H1 (cell line): ENCODE data around the gene PHF24. TPM values are rescaled to one million over a fixed set of nuclear protein-coding genes. Genes with fewer than 3 reads are reported as not detected.

ENCODE experiments used
- CTCF ChIA-PET: fragments of 300-600 bp; sonication (Branson Sonifier 250); formaldehyde crosslinking; loops from one replicate; lab custom pipeline; 2021; ENCODE audit not compliant: partially characterized antibody; lab: Charles Lee
- POLR2A ChIA-PET: fragments of 300-600 bp; sonication (Branson Sonifier 250); formaldehyde crosslinking; loops from one replicate; lab custom pipeline; 2021; ENCODE audit warnings: inconsistent platforms; ENCODE audit not compliant: partially characterized antibody; lab: Charles Lee
- DNase-seq, 2 experiments: peaks; one replicate each; pipeline versions ENCODE4 v3.0.0 to v3.0.0-alpha.2; 2010 to 2022; ENCODE audit warnings: low spot score in 2 of 2, low read depth in 1 of 2, mixed read lengths in 1 of 2
- FAIRE-seq: peaks from 2 replicates; lab custom pipeline; 2011; peaks lifted over from hg19 to GRCh38; lab: Jason Lieb, UNC
- H2AFZ ChIP-seq: 2 replicates; pipeline ENCODE4 v1.8.1; 2012; ENCODE audit warnings: low read length, inconsistent platforms
- H2AK5ac ChIP-seq: 2 replicates; pipeline ENCODE4 v1.6.1; 2013; ENCODE audit warnings: low read depth, low read length
- H2BK120ac ChIP-seq: replicated peaks from 2 replicates; pipeline ENCODE3; 2013; ENCODE audit warnings: low read depth, low read length, inconsistent platforms
- H2BK12ac ChIP-seq: 2 replicates; pipeline ENCODE4 v1.6.1; 2013; ENCODE audit warnings: low read depth, low read length
- H2BK15ac ChIP-seq: 2 replicates; pipeline ENCODE4 v1.6.1; 2013; ENCODE audit warnings: low read length
- H2BK20ac ChIP-seq: 2 replicates; pipeline ENCODE4 v1.6.1; 2013; ENCODE audit warnings: low read length
- H2BK5ac ChIP-seq: 2 replicates; pipeline ENCODE4 v1.6.1; 2013; ENCODE audit warnings: low read depth, low read length
- H3K14ac ChIP-seq: 2 replicates; pipeline ENCODE4 v1.6.1; 2013; ENCODE audit warnings: inconsistent platforms; ENCODE audit not compliant: insufficient read length
- H3K18ac ChIP-seq: 2 replicates; pipeline ENCODE4 v1.6.1; 2013; ENCODE audit warnings: low read length; ENCODE audit errors: extremely low read depth
- H3K23ac ChIP-seq: 2 replicates; pipeline ENCODE4 v1.6.1; 2013; ENCODE audit warnings: inconsistent platforms; ENCODE audit not compliant: insufficient read length
- H3K23me2 ChIP-seq: 2 replicates; pipeline ENCODE4 v1.6.1; 2013; ENCODE audit warnings: low read depth, low read length
- H3K27ac ChIP-seq: 2 replicates; pipeline ENCODE4 v1.6.1; 2011; ENCODE audit warnings: low read depth, low read length, inconsistent platforms
- H3K27me3 ChIP-seq, 4 experiments: replicated peaks in 1 of 4; 1 replicate in 1 of 4; 2 replicates in 3 of 4; pipeline versions ENCODE4 v1.6.1 to v1.8.1; 2011 to 2013; ENCODE audit warnings: low read length in 3 of 4, mild to moderate bottlenecking in 3 of 4, inconsistent platforms in 2 of 4, mixed read lengths in 2 of 4, moderate library complexity in 1 of 4; ENCODE audit not compliant: control insufficient read depth in 3 of 4, insufficient read depth in 3 of 4; ENCODE audit errors: extremely low read depth in 1 of 4
- H3K36me3 ChIP-seq, 4 experiments: 2 replicates each; pipeline versions ENCODE4 v1.6.1 to v1.8.1; 2011 to 2013; ENCODE audit warnings: mild to moderate bottlenecking in 4 of 4, low read length in 3 of 4, moderate library complexity in 2 of 4, control low read depth in 1 of 4, inconsistent platforms in 1 of 4; ENCODE audit not compliant: insufficient read depth in 4 of 4, control insufficient read depth in 2 of 4
- H3K4ac ChIP-seq: replicated peaks from 2 replicates; pipeline ENCODE3; 2013; ENCODE audit warnings: low read length, low read depth, mixed read lengths, inconsistent platforms; ENCODE audit not compliant: insufficient read length
- H3K4me1 ChIP-seq, 4 experiments: replicated peaks in 1 of 4; 1 replicate in 1 of 4; 2 replicates in 3 of 4; pipeline versions ENCODE4 v1.6.1 to v1.8.1; 2011 to 2013; ENCODE audit warnings: low read length in 3 of 4, inconsistent platforms in 2 of 4, mixed read lengths in 1 of 4; ENCODE audit not compliant: insufficient read depth in 4 of 4, control insufficient read depth in 3 of 4
- H3K4me2 ChIP-seq, 2 experiments: 2 replicates each; pipeline versions ENCODE4 v1.6.1 to v1.8.1; 2011 to 2013; ENCODE audit warnings: low read depth in 2 of 2, low read length in 2 of 2, control low read depth in 1 of 2, inconsistent platforms in 1 of 2, mild to moderate bottlenecking in 1 of 2; ENCODE audit not compliant: insufficient read depth in 1 of 2
- H3K4me3 ChIP-seq, 4 experiments: fragments of 200-600, 300-600 bp in 1 of 4; sonication (generic), shearing (Covaris generic), sonication (Bioruptor Twin) in 1 of 4; 2 replicates each; pipeline versions ENCODE4 v1.5.1 to v1.8.1; 2011 to 2016; ENCODE audit warnings: low read length in 4 of 4, low read depth in 3 of 4, control low read depth in 2 of 4, inconsistent platforms in 2 of 4, mild to moderate bottlenecking in 2 of 4, mixed read lengths in 1 of 4, moderate library complexity in 1 of 4; ENCODE audit not compliant: insufficient read depth in 2 of 4; ENCODE audit errors: extremely low read depth in 1 of 4
- H3K56ac ChIP-seq: replicated peaks from 2 replicates; pipeline ENCODE3; 2013; ENCODE audit warnings: low read depth, mild to moderate bottlenecking, mixed read lengths, low read length, inconsistent platforms; ENCODE audit not compliant: insufficient read length
- H3K79me1 ChIP-seq: 2 replicates; pipeline ENCODE4 v1.6.1; 2013; ENCODE audit warnings: low read depth, low read length, control low read depth
- H3K79me2 ChIP-seq, 2 experiments: 2 replicates each; pipeline versions ENCODE4 v1.6.1 to v1.8.1; 2012 to 2013; ENCODE audit warnings: low read length in 2 of 2, mild to moderate bottlenecking in 2 of 2, inconsistent platforms in 1 of 2; ENCODE audit not compliant: insufficient read depth in 2 of 2, control insufficient read depth in 1 of 2
- H3K9ac ChIP-seq, 4 experiments: replicated peaks in 1 of 4; 1 replicate in 1 of 4; 2 replicates in 3 of 4; pipeline versions ENCODE4 v1.6.1 to v1.8.1; 2011 to 2013; ENCODE audit warnings: low read depth in 3 of 4, low read length in 3 of 4, control low read depth in 2 of 4, mild to moderate bottlenecking in 2 of 4, moderate library complexity in 2 of 4, inconsistent platforms in 1 of 4; ENCODE audit errors: extremely low read depth in 1 of 4
- H3K9me3 ChIP-seq, 2 experiments: 2 replicates each; pipeline versions ENCODE4 v1.6.1 to v1.8.1; 2012 to 2013; ENCODE audit warnings: mild to moderate bottlenecking in 2 of 2, moderate library complexity in 2 of 2, control low read depth in 1 of 2, inconsistent platforms in 1 of 2, low read depth in 1 of 2, low read length in 1 of 2, mixed read lengths in 1 of 2; ENCODE audit not compliant: insufficient read depth in 2 of 2
- H4K20me1 ChIP-seq, 2 experiments: replicated peaks in 1 of 2; 2 replicates each; pipeline versions ENCODE3 to v1.8.1; 2011 to 2013; ENCODE audit warnings: inconsistent platforms in 2 of 2, low read length in 2 of 2, mild to moderate bottlenecking in 1 of 2; ENCODE audit not compliant: insufficient read depth in 2 of 2, control insufficient read depth in 1 of 2
- H4K5ac ChIP-seq: 2 replicates; pipeline ENCODE4 v1.6.1; 2013; ENCODE audit warnings: low read length, low read depth, mixed read lengths, inconsistent platforms; ENCODE audit not compliant: insufficient read length
- H4K8ac ChIP-seq: 2 replicates; pipeline ENCODE4 v1.8.0; 2013; ENCODE audit warnings: mild to moderate bottlenecking, moderate library complexity, low read length, inconsistent platforms; ENCODE audit not compliant: insufficient read depth; ENCODE audit errors: extremely low read depth
- H4K91ac ChIP-seq: replicated peaks from 2 replicates; pipeline ENCODE3; 2013; ENCODE audit warnings: low read length, mixed read lengths, inconsistent platforms; ENCODE audit not compliant: insufficient read length
- ATF2 ChIP-seq: IDR thresholded peaks from 2 replicates; pipeline ENCODE4 v1.6.1; 2012; ENCODE audit warnings: low read length, inconsistent platforms
- GABPA ChIP-seq: IDR thresholded peaks from 2 replicates; pipeline ENCODE4 v1.6.1; 2011; ENCODE audit warnings: mild to moderate bottlenecking, low read length, moderate library complexity, borderline replicate concordance; ENCODE audit not compliant: insufficient read depth
- GTF2F1 ChIP-seq: IDR thresholded peaks from 2 replicates; pipeline ENCODE4 v1.6.1; 2012; ENCODE audit warnings: low read depth, low read length, improper control_type of control experiment, borderline replicate concordance
- HDAC2 ChIP-seq, 2 experiments: fragments of 300-600 bp in 1 of 2; sonication (generic) in 1 of 2; IDR thresholded peaks; 2 replicates each; pipeline ENCODE4 v1.6.1; 2011 to 2012; ENCODE audit warnings: low read depth in 2 of 2, low read length in 2 of 2, mild to moderate bottlenecking in 2 of 2, moderate library complexity in 2 of 2, borderline replicate concordance in 1 of 2, inconsistent platforms in 1 of 2
- KDM5A ChIP-seq: fragments of 200-600 bp; IDR thresholded peaks from 2 replicates; pipeline ENCODE4 v1.7.1; 2012; ENCODE audit warnings: mild to moderate bottlenecking, low read length, inconsistent platforms, mixed read lengths
- POLR2A ChIP-seq, 2 experiments: IDR thresholded peaks; 1 replicate in 1 of 2; 2 replicates in 1 of 2; pipeline ENCODE4 v1.6.1; 2011; ENCODE audit warnings: low read depth in 2 of 2, low read length in 2 of 2, mild to moderate bottlenecking in 2 of 2; ENCODE audit errors: control extremely low read depth in 1 of 2
- RFX5 ChIP-seq: IDR thresholded peaks from 2 replicates; pipeline ENCODE4 v1.6.1; 2011; ENCODE audit warnings: low read depth, low read length, improper control_type of control experiment, borderline replicate concordance
- SP1 ChIP-seq: IDR thresholded peaks from 2 replicates; pipeline ENCODE4 v1.6.1; 2011; ENCODE audit warnings: low read depth, low read length
- SP2 ChIP-seq: IDR thresholded peaks from 2 replicates; pipeline ENCODE4 v1.6.1; 2012; ENCODE audit warnings: mild to moderate bottlenecking, low read length, inconsistent platforms
- SP4 ChIP-seq: IDR thresholded peaks from 2 replicates; pipeline ENCODE4 v1.6.1; 2012; ENCODE audit warnings: low read length, inconsistent platforms
- SUZ12 ChIP-seq: fragments of 200-600 bp; sonication (generic); IDR thresholded peaks from 2 replicates; pipeline ENCODE4 v1.6.1; 2012; ENCODE audit warnings: mild to moderate bottlenecking, inconsistent platforms, low read length, moderate library complexity, mixed read lengths
- YY1 ChIP-seq: IDR thresholded peaks from 2 replicates; pipeline ENCODE4 v1.6.1; 2011; ENCODE audit warnings: low read depth, mild to moderate bottlenecking, low read length
- ZNF274 ChIP-seq: IDR thresholded peaks from 2 replicates; pipeline ENCODE4 v1.7.0; 2012; ENCODE audit warnings: low read length, borderline replicate concordance; ENCODE audit errors: extremely low read depth
- WGBS, 2 experiments: shearing (Covaris generic) in 1 of 2; methylation state at CpG; one replicate each; pipeline versions ENCODE4 v1.1.6 to v1.1.7; 2013 to 2015; ENCODE audit warnings: low lambda C conversion rate in 2 of 2, mixed read lengths in 2 of 2, inconsistent platforms in 1 of 2, low coverage in 1 of 2, missing lambda C conversion rate in 1 of 2; ENCODE audit not compliant: insufficient replicate concordance in 2 of 2, insufficient coverage in 1 of 2, insufficient read length in 1 of 2; ENCODE audit errors: extremely low coverage in 1 of 2, missing lambda C conversion rate in 1 of 2; 5-methylcytosine and 5-hydroxymethylcytosine counted together
- polyA plus RNA-seq, 7 experiments: library from polyadenylated mRNA; depleted of rRNA in 3 of 7; stranded (reverse) in 5 of 7; unstranded in 2 of 7; fragments of >200 nt in 5 of 7; fragments of 200-250 nt in 2 of 7; gene quantifications; 1 replicate in 5 of 7; 2 replicates in 1 of 7; 4 replicates in 1 of 7; pipeline versions ENCODE4 v1.2.1 to v1.2.3, GENCODE V29; 2011 to 2013; ENCODE audit warnings: missing spikeins in 2 of 7, mixed read lengths in 2 of 7
- total RNA-seq: library from RNA; stranded (reverse); fragmentation: NEBNext Ultra II Directional; extraction: Animal tissue kit (Norgen Biotek cat#: 25700); gene quantifications from 2 replicates; pipeline ENCODE4 v1.2.1, GENCODE V29; 2021

PHF24 gene
- total and polyA plus RNA-seq, 2 of the 8 experiments (the other 6 are each of a cell fraction or from before 2014, with no cell fraction given), result 0.29 to 0.35 TPM

- Histone ChIP-seq H3K9ac (no peak overlapping the region), H2BK15ac (no peak overlapping the region), H3K23ac (no peak overlapping the region), H3K18ac (no peak overlapping the region), H2BK20ac (no peak overlapping the region), H4K20me1 (no peaks in the 10 kb centered on the region), H3K27ac (no peak overlapping the region), H3K4me3 (no peak overlapping the region), H3K4ac (no peak overlapping the region), H3K14ac (no peak overlapping the region), H3K4me1 (peaks cover 0 to 4% (median 0%) of the 10 kb centered on the region in 4 experiments; a peak in 4 of 7 replicates), H3K79me2 (no peaks in the 10 kb centered on the region), H2BK12ac (no peak overlapping the region), H2AK5ac (no peak overlapping the region), H3K27me3 (peaks cover 0 to 14% (median 5%) of the 10 kb centered on the region in 4 experiments; a peak in 5 of 7 replicates), H3K56ac (no peak overlapping the region), H4K8ac (no peak overlapping the region), H3K36me3 (no peaks in the 10 kb centered on the region), H3K4me2 (no peak overlapping the region), H2BK5ac (no peak overlapping the region), H3K23me2 (no peaks in the 10 kb centered on the region; the same call in 1 of the 2 replicates), H2BK120ac (no peak overlapping the region), H4K91ac (no peak overlapping the region), H3K9me3 (no peaks in the 10 kb centered on the region), H2AFZ (peak overlapping the region; percentile 12; the same call in 1 of the 2 replicates), H3K79me1 (no peaks in the 10 kb centered on the region), H4K5ac (no peak overlapping the region)
- DNase-seq (no peak), FAIRE-seq (no peak)
- CTCF ChIA-PET, result interaction anchor here (0.6 to 6.8 kb wide), 6 partner anchors 12 to 154 kb away, joined by 3 to 43 read pairs (median 4); no protein-coding TSS in a partner anchor
- POLR2A ChIA-PET, result no interaction called here
- 81% methylated on average over 2 of the region's 2 CpGs; no CpG with 5 or more reads in 1 of the 2 experiments for WGBS, 2 experiments
- TF ChIP-seq YY1 (no peak), KDM5A (no peak), GABPA (no peak), SUZ12 (no peak), SP2 (no peak), RFX5 (no peak), HDAC2 (IDR thresholded peaks at IDR 0.05; ENCODE audit: borderline replicate concordance in 1 of 2, low read depth in 2 of 2, low read length in 2 of 2) (no peak), ZNF274 (no peak), SP4 (no peak), GTF2F1 (no peak), SP1 (no peak), ATF2 (no peak), POLR2A (IDR thresholded peaks at IDR 0.05; ENCODE audit: control extremely low read depth in 1 of 2, low read depth in 2 of 2, low read length in 2 of 2) (no peak)
Observed at GRCh38 chr9:34963552-34963951, 5.5 kb downstream of the PHF24 start.
